Panc1 (cell line): ENCODE measurements around the gene CDH13. TPM values are rescaled to one million over a fixed set of nuclear protein-coding genes. Genes with fewer than 3 reads are reported as not detected.

Experiments used
- ATAC-seq: fragments of 200-7000 bp; cut with Tn5 transposase; 2 replicates; pipeline ENCODE4 v1.9.1; 2020; ENCODE audit warnings: mild to moderate bottlenecking, moderate library complexity
- BruUV-seq: library from RNA; stranded (reverse); fragments of 400-500 nt; replicated peaks from 2 replicates; lab custom pipeline; 2021; lab: Mats Ljungman, UMichigan
- CTCF ChIA-PET: fragments of 300-600 bp; sonication (Branson Sonifier 250); formaldehyde crosslinking; loops from one replicate; lab custom pipeline; 2022; ENCODE audit warnings: antibody characterized with exemption; lab: Charles Lee
- POLR2A ChIA-PET: fragments of 300-600 bp; sonication (Branson Sonifier 250); formaldehyde crosslinking; loops from one replicate; lab custom pipeline; 2022; ENCODE audit warnings: antibody characterized with exemption; lab: Charles Lee
- DNase-seq: peaks from one replicate; pipeline ENCODE4 v3.0.0-alpha.2; 2010; ENCODE audit warnings: low read depth, low spot score
- H3K27ac ChIP-seq: 2 replicates; pipeline ENCODE4 v1.5.1; 2011; ENCODE audit warnings: mild to moderate bottlenecking, low read length, inconsistent platforms
- H3K27me3 ChIP-seq: fragments of 200-500 bp; sonication (Bioruptor generic); 2 replicates; pipeline ENCODE4 v1.6.0; 2014; ENCODE audit warnings: low read length, inconsistent platforms; ENCODE audit not compliant: control insufficient read depth, insufficient read depth
- H3K36me3 ChIP-seq: fragments of 200-500 bp; sonication (Bioruptor generic); 2 replicates; pipeline ENCODE4 v1.5.1; 2014; ENCODE audit warnings: inconsistent platforms, mild to moderate bottlenecking, low read length, moderate library complexity; ENCODE audit not compliant: control insufficient read depth, insufficient read depth
- H3K4me1 ChIP-seq: 2 replicates; pipeline ENCODE4 v1.5.1; 2011; ENCODE audit warnings: inconsistent platforms, mild to moderate bottlenecking, low read length, moderate library complexity; ENCODE audit not compliant: control insufficient read depth, insufficient read depth
- H3K4me3 ChIP-seq, 2 experiments: 2 replicates each; pipeline ENCODE4 v1.5.1; 2011 to 2012; ENCODE audit warnings: low read depth in 2 of 2, low read length in 2 of 2, mild to moderate bottlenecking in 2 of 2, inconsistent platforms in 1 of 2, moderate library complexity in 1 of 2
- H3K9me3 ChIP-seq: fragments of 200-500 bp; sonication (Bioruptor generic); 2 replicates; pipeline ENCODE4 v1.5.1; 2014; ENCODE audit warnings: low read depth, mild to moderate bottlenecking, inconsistent platforms, low read length, moderate library complexity; ENCODE audit not compliant: control insufficient read depth, insufficient read depth
- POLR2AphosphoS5 ChIP-seq: IDR thresholded peaks from 2 replicates; pipeline ENCODE4 v1.6.1; 2012; ENCODE audit warnings: mild to moderate bottlenecking, low read depth, low read length, moderate library complexity
- SIN3A ChIP-seq: IDR thresholded peaks from 2 replicates; pipeline ENCODE4 v1.6.1; 2012; ENCODE audit warnings: low read depth, mild to moderate bottlenecking, low read length, moderate library complexity, borderline replicate concordance; ENCODE audit not compliant: insufficient read depth
- TCF7L2 ChIP-seq: IDR thresholded peaks from 2 replicates; pipeline ENCODE4 v1.6.1; 2011; ENCODE audit warnings: mild to moderate bottlenecking, low read depth, low read length, inconsistent platforms
- in situ Hi-C: cut with HindIII; loops from 2 replicates; pipeline ENCODE4 v1.10.0; 2016; ENCODE audit warnings: low sequenced_read_pairs, low pct_unique_long_range_greater_than_20kb
- intact Hi-C: fragments of 100-400 bp; cut with micrococcal nuclease; formaldehyde crosslinking; loops from one replicate; pipeline ENCODE4 v1.10.0; 2022; ENCODE audit not compliant: unreplicated experiment
- total RNA-seq: library from RNA; stranded (reverse); gene quantifications from one replicate; pipeline ENCODE4 v1.2.1, GENCODE V29; 2021; ENCODE audit not compliant: unreplicated experiment
- TF ChIP-seq, protein P1 (sequence below), 2 experiments: IDR thresholded peaks; 2 replicates each; pipeline ENCODE4 v1.6.1; 2011 to 2012; ENCODE audit warnings: low read depth in 2 of 2, control low read depth in 1 of 2, low read length in 1 of 2, mild to moderate bottlenecking in 1 of 2, moderate library complexity in 1 of 2; ENCODE audit not compliant: insufficient read depth in 1 of 2
- TF ChIP-seq, protein P2 (sequence below): fragments of 450-650 bp; IDR thresholded peaks from 2 replicates; pipeline ENCODE4 v1.5.1; 2017; ENCODE audit warnings: mild to moderate bottlenecking

The CDH13 gene
- total RNA-seq, 1 experiment from 2014 or later, result not detected

GRCh38 chr16:83095941-83096692, 469.3 kb downstream of the CDH13 start:
- no TSS peak for BruUV-seq
- no peak for ATAC-seq
- Histone ChIP-seq H3K9me3 (no peaks in the 10 kb centered on the region), H3K4me3 (no peak overlapping the region), H3K27me3 (no peaks in the 10 kb centered on the region), H3K4me1 (no peaks in the 10 kb centered on the region), H3K27ac (no peak overlapping the region), H3K36me3 (no peaks in the 10 kb centered on the region)
- POLR2A ChIA-PET, result no interaction called here
- in situ Hi-C loops (no loop called here), intact Hi-C loops (no loop called here)
- CTCF ChIA-PET, result no interaction called here
- no peak for DNase-seq
- TF ChIP-seq, protein P1, sequence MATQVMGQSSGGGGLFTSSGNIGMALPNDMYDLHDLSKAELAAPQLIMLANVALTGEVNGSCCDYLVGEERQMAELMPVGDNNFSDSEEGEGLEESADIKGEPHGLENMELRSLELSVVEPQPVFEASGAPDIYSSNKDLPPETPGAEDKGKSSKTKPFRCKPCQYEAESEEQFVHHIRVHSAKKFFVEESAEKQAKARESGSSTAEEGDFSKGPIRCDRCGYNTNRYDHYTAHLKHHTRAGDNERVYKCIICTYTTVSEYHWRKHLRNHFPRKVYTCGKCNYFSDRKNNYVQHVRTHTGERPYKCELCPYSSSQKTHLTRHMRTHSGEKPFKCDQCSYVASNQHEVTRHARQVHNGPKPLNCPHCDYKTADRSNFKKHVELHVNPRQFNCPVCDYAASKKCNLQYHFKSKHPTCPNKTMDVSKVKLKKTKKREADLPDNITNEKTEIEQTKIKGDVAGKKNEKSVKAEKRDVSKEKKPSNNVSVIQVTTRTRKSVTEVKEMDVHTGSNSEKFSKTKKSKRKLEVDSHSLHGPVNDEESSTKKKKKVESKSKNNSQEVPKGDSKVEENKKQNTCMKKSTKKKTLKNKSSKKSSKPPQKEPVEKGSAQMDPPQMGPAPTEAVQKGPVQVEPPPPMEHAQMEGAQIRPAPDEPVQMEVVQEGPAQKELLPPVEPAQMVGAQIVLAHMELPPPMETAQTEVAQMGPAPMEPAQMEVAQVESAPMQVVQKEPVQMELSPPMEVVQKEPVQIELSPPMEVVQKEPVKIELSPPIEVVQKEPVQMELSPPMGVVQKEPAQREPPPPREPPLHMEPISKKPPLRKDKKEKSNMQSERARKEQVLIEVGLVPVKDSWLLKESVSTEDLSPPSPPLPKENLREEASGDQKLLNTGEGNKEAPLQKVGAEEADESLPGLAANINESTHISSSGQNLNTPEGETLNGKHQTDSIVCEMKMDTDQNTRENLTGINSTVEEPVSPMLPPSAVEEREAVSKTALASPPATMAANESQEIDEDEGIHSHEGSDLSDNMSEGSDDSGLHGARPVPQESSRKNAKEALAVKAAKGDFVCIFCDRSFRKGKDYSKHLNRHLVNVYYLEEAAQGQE (IDR thresholded peaks at IDR 0.05; ENCODE audit: insufficient read depth in 1 of 2, low read depth in 2 of 2, low read length in 1 of 2), result no peak
- TF ChIP-seq POLR2AphosphoS5 (no peak), TCF7L2 (no peak), SIN3A (no peak)
- TF ChIP-seq, protein P2, sequence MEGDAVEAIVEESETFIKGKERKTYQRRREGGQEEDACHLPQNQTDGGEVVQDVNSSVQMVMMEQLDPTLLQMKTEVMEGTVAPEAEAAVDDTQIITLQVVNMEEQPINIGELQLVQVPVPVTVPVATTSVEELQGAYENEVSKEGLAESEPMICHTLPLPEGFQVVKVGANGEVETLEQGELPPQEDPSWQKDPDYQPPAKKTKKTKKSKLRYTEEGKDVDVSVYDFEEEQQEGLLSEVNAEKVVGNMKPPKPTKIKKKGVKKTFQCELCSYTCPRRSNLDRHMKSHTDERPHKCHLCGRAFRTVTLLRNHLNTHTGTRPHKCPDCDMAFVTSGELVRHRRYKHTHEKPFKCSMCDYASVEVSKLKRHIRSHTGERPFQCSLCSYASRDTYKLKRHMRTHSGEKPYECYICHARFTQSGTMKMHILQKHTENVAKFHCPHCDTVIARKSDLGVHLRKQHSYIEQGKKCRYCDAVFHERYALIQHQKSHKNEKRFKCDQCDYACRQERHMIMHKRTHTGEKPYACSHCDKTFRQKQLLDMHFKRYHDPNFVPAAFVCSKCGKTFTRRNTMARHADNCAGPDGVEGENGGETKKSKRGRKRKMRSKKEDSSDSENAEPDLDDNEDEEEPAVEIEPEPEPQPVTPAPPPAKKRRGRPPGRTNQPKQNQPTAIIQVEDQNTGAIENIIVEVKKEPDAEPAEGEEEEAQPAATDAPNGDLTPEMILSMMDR, result no peak

- BruUV-seq, result no TSS peak
- Histone ChIP-seq H3K36me3 (no peaks in the 10 kb centered on the region), H3K4me3 (no peak overlapping the region), H3K9me3 (no peaks in the 10 kb centered on the region), H3K27ac (no peak overlapping the region), H3K4me1 (no peaks in the 10 kb centered on the region), H3K27me3 (no peaks in the 10 kb centered on the region)
- ChIA-PET POLR2A (interaction anchor here (0.5 kb wide), 1 partner anchor 203 kb away, joined by 3 read pairs; no protein-coding TSS in a partner anchor), CTCF (no interaction called here)
- TF ChIP-seq SIN3A, result no peak
- no peak for TF ChIP-seq TCF7L2
- TF ChIP-seq, protein P1 (IDR thresholded peaks at IDR 0.05; ENCODE audit: insufficient read depth in 1 of 2, low read depth in 2 of 2, low read length in 1 of 2), result no peak
- TF ChIP-seq POLR2AphosphoS5, result no peak
- TF ChIP-seq, protein P2, result no peak
- ATAC-seq (no peak), DNase-seq (no peak)
- intact Hi-C loops, result no loop called here
- in situ Hi-C loops, result no loop called here
Observed at GRCh38 chr16:83098536-83098935, 471.8 kb downstream of the CDH13 start.
